Measurements from ENCODE around the gene AKT3. TPM values are rescaled to one million over a fixed set of nuclear protein-coding genes. Genes with fewer than 3 reads are reported as not detected.

The AKT3 gene
- polyA plus RNA-seq, 1 donor (not counting 4 experiments of a cell fraction or from before 2014, with no cell fraction given) = 2.9 TPM

DNA sequence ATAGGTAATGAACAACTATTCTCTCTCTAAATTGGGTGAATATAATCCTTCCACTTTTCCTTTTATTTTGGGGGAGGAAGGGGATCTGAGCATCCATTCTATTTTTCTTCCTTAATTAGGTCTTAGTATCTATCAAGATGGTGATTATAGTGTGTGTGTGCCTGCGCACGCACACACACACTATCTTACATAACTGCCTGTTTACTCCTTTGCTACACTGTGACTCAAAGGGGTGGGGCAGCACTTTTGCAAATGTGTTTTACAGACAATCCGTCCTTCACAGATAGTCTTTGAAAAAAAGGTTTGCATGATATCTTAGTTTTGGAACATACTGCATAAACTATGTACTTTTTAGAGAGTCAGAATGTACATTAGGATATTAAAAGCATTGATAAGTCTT lies 402.7 kb downstream of the AKT3 start:
- Histone ChIP-seq H2AFZ (ENCODE audit: control insufficient read depth, low read length) (no peak overlapping the region), H3K4me1 (ENCODE audit: control insufficient read depth, extremely low read depth, insufficient read depth, low read length) (peaks cover 8% of the 10 kb centered on the region), H3K79me2 (ENCODE audit: control insufficient read depth, insufficient read depth, low read length) (no peaks in the 10 kb centered on the region), H3K36me3 (ENCODE audit: control insufficient read depth in 2 of 2, extremely low read depth in 1 of 2, insufficient read depth in 2 of 2, low read length in 2 of 2) (peaks cover 0 to 2% of the 10 kb centered on the region in 2 experiments), H3K9me3 (ENCODE audit: control insufficient read depth, low read depth, low read length) (no peaks in the 10 kb centered on the region), H3K27me3 (ENCODE audit: control insufficient read depth, extremely low read depth, insufficient read depth, low read length) (no peaks in the 10 kb centered on the region), H3K9ac (ENCODE audit: control insufficient read depth, extremely low read depth, insufficient read depth, low read length) (no peak overlapping the region), H3K27ac (ENCODE audit: control insufficient read depth, insufficient read depth, low read length) (peak overlapping the region; percentile 17), H3K9me1 (ENCODE audit: control insufficient read depth, extremely low read depth, insufficient read depth, low read length) (no peaks in the 10 kb centered on the region), H4K20me1 (ENCODE audit: control insufficient read depth, extremely low read depth, insufficient read depth, low read length) (no peaks in the 10 kb centered on the region), H3K4me3 (ENCODE audit: control insufficient read depth in 2 of 3, extremely low read depth in 1 of 3, insufficient read depth in 2 of 3, low read depth in 1 of 3, low read length in 3 of 3) (no peak overlapping the region), H3K4me2 (ENCODE audit: control insufficient read depth, extremely low read depth, insufficient read depth, low read depth, low read length) (peak overlapping the region; percentile 23)
- dilution Hi-C loops (cut with MboI; ENCODE audit: extremely low pct_ligation_motif_present, low sequenced_read_pairs) = no loop called here
- TF ChIP-seq EZH2 (IDR thresholded peaks at IDR 0.05; ENCODE audit: low read length) = no peak
- no peak for TF ChIP-seq CTCF (optimal IDR thresholded peaks at IDR 0.05 in 1 of 3, IDR thresholded peaks at IDR 0.05 in 1 of 3, conservative IDR thresholded peaks at IDR 0.05 in 1 of 3; ENCODE audit: extremely low read depth in 1 of 3, insufficient read depth in 2 of 3, low read length in 3 of 3)
- FAIRE-seq = peak; percentile 51
- DNase-seq (ENCODE audit: low read depth, low spot score) = peak; percentile 11

GRCh38 chr1:243443557-243443956 lies 406.5 kb downstream of the AKT3 start:
- dilution Hi-C loops (cut with MboI; ENCODE audit: extremely low pct_ligation_motif_present, low sequenced_read_pairs) = no loop called here
- H3K79me2 ChIP-seq (ENCODE audit: control insufficient read depth, insufficient read depth, low read length) = no peaks in the 10 kb centered on the region
- DNase-seq (ENCODE audit: low read depth, low spot score) (no peak), FAIRE-seq (no peak)
- no peak overlapping the region for H3K27ac ChIP-seq (ENCODE audit: control insufficient read depth, insufficient read depth, low read length)
- H3K9me3 ChIP-seq (ENCODE audit: control insufficient read depth, low read depth, low read length) = no peaks in the 10 kb centered on the region
- H2AFZ ChIP-seq (ENCODE audit: control insufficient read depth, low read length) = no peak overlapping the region
- no peak overlapping the region for H3K9ac ChIP-seq (ENCODE audit: control insufficient read depth, extremely low read depth, insufficient read depth, low read length)
- peaks cover 8% of the 10 kb centered on the region for H3K4me1 ChIP-seq (ENCODE audit: control insufficient read depth, extremely low read depth, insufficient read depth, low read length)
- no peaks in the 10 kb centered on the region for H4K20me1 ChIP-seq (ENCODE audit: control insufficient read depth, extremely low read depth, insufficient read depth, low read length)
- no peaks in the 10 kb centered on the region for H3K9me1 ChIP-seq (ENCODE audit: control insufficient read depth, extremely low read depth, insufficient read depth, low read length)
- H3K4me3 ChIP-seq (ENCODE audit: control insufficient read depth in 2 of 3, extremely low read depth in 1 of 3, insufficient read depth in 2 of 3, low read depth in 1 of 3, low read length in 3 of 3) = no peak overlapping the region
- H3K27me3 ChIP-seq (ENCODE audit: control insufficient read depth, extremely low read depth, insufficient read depth, low read length) = no peaks in the 10 kb centered on the region
- H3K36me3 ChIP-seq (ENCODE audit: control insufficient read depth in 2 of 2, extremely low read depth in 1 of 2, insufficient read depth in 2 of 2, low read length in 2 of 2) = peaks cover 0 to 1% of the 10 kb centered on the region in 2 experiments
- TF ChIP-seq CTCF (optimal IDR thresholded peaks at IDR 0.05 in 1 of 3, IDR thresholded peaks at IDR 0.05 in 1 of 3, conservative IDR thresholded peaks at IDR 0.05 in 1 of 3; ENCODE audit: extremely low read depth in 1 of 3, insufficient read depth in 2 of 3, low read length in 3 of 3) (no peak), EZH2 (IDR thresholded peaks at IDR 0.05; ENCODE audit: low read length) (no peak)
- no peak overlapping the region for H3K4me2 ChIP-seq (ENCODE audit: control insufficient read depth, extremely low read depth, insufficient read depth, low read depth, low read length)
